ENCODE data around the gene MFSD12.

Gene MFSD12

GRCh38 chr19:3593156-3593555, 35.8 kb upstream of the MFSD12 start:
- H2BK120ac ChIP-seq (ENCODE audit: low read depth, low read length): no peak overlapping the region
- 56% methylated on average over 11 of the region's 11 CpGs for WGBS
- H3K4me2 ChIP-seq (ENCODE audit: low read length, poor library complexity, severe bottlenecking): peak overlapping the region; percentile 11
- peaks cover 0 to 16% of the 10 kb centered on the region in 2 experiments for H3K27me3 ChIP-seq (ENCODE audit: control insufficient read depth in 1 of 2, insufficient read depth in 1 of 2, low read length in 2 of 2)
- no peak for DNase-seq
- H2BK5ac ChIP-seq (ENCODE audit: low read depth, low read length, poor library complexity, severe bottlenecking): no peak overlapping the region
- no peak overlapping the region for H3K18ac ChIP-seq (ENCODE audit: low read depth in 1 of 2, low read length in 2 of 2)
- H4K91ac ChIP-seq (ENCODE audit: low read length): peak overlapping the region; percentile 7
- H4K8ac ChIP-seq (ENCODE audit: low read length): peak overlapping the region; percentile 54
- H3K4me1 ChIP-seq (ENCODE audit: control insufficient read depth, insufficient read depth, low read depth, low read length): no peaks in the 10 kb centered on the region
- H3K4me3 ChIP-seq (ENCODE audit: insufficient read depth in 1 of 2, low read depth in 1 of 2, low read length in 2 of 2): no peak overlapping the region
- no peak overlapping the region for H2AK5ac ChIP-seq (ENCODE audit: low read length, severe bottlenecking)
- H3K23ac ChIP-seq (ENCODE audit: low read length in 2 of 2): peak overlapping the region in 1 of 2 experiments; percentile 34
- peaks cover 0 to 9% of the 10 kb centered on the region in 2 experiments for H3K36me3 ChIP-seq (ENCODE audit: control insufficient read depth in 1 of 2, insufficient read depth in 2 of 2, low read depth in 1 of 2, low read length in 2 of 2)
- no peaks in the 10 kb centered on the region for H3K9me3 ChIP-seq (ENCODE audit: control insufficient read depth, low read length)
- H2BK12ac ChIP-seq (ENCODE audit: low read length in 2 of 2): no peak overlapping the region
- H3K9ac ChIP-seq (ENCODE audit: low read length): no peak overlapping the region
- no peak overlapping the region for H3K4ac ChIP-seq (ENCODE audit: low read depth in 1 of 2, low read length in 2 of 2)
- H3K14ac ChIP-seq (ENCODE audit: low read length in 2 of 2): no peak overlapping the region
- no peak overlapping the region for H3K27ac ChIP-seq (ENCODE audit: low read length, poor library complexity, severe bottlenecking)
- no peaks in the 10 kb centered on the region for H3K79me1 ChIP-seq (replicated peaks; ENCODE audit: low read length, poor library complexity, severe bottlenecking)
- H2AFZ ChIP-seq (ENCODE audit: low read depth, low read length): no peak overlapping the region
- H2BK15ac ChIP-seq (ENCODE audit: low read depth, poor library complexity, severe bottlenecking): no peak overlapping the region

GRCh38 chr19:3591876-3592613, 34.7 kb upstream of the MFSD12 start:
- H2AFZ ChIP-seq (ENCODE audit: low read depth, low read length): no peak overlapping the region
- H3K4ac ChIP-seq (ENCODE audit: low read depth in 1 of 2, low read length in 2 of 2): no peak overlapping the region

GRCh38 chr19:3590991-3591659, 33.7 kb upstream of the MFSD12 start:
- DNase-seq: no peak
- WGBS: 91% methylated on average over 8 of the region's 8 CpGs
- H3K9ac ChIP-seq (ENCODE audit: low read length): no peak overlapping the region

More at GRCh38 chr19:3591876-3592613, 34.7 kb upstream of the MFSD12 start:
- no peaks in the 10 kb centered on the region for H3K9me3 ChIP-seq (ENCODE audit: control insufficient read depth, low read length)
- no peak overlapping the region for H3K23ac ChIP-seq (ENCODE audit: low read length in 2 of 2)
- peaks cover 0 to 16% of the 10 kb centered on the region in 2 experiments for H3K27me3 ChIP-seq (ENCODE audit: control insufficient read depth in 1 of 2, insufficient read depth in 1 of 2, low read length in 2 of 2)
- H3K79me1 ChIP-seq (replicated peaks; ENCODE audit: low read length, poor library complexity, severe bottlenecking): no peaks in the 10 kb centered on the region
- no peak overlapping the region for H2BK12ac ChIP-seq (ENCODE audit: low read length in 2 of 2)
- H2BK5ac ChIP-seq (ENCODE audit: low read depth, low read length, poor library complexity, severe bottlenecking): no peak overlapping the region
- no peak overlapping the region for H3K27ac ChIP-seq (ENCODE audit: low read length, poor library complexity, severe bottlenecking)
- no peak overlapping the region for H2BK120ac ChIP-seq (ENCODE audit: low read depth, low read length)
- no peak overlapping the region for H4K8ac ChIP-seq (ENCODE audit: low read length)
- H3K14ac ChIP-seq (ENCODE audit: low read length in 2 of 2): no peak overlapping the region
- no peak overlapping the region for H3K4me2 ChIP-seq (ENCODE audit: low read length, poor library complexity, severe bottlenecking)
- H2BK15ac ChIP-seq (ENCODE audit: low read depth, poor library complexity, severe bottlenecking): no peak overlapping the region
- H3K4me3 ChIP-seq (ENCODE audit: insufficient read depth in 1 of 2, low read depth in 1 of 2, low read length in 2 of 2): no peak overlapping the region
- H3K36me3 ChIP-seq (ENCODE audit: control insufficient read depth in 1 of 2, insufficient read depth in 2 of 2, low read depth in 1 of 2, low read length in 2 of 2): peaks cover 0 to 9% of the 10 kb centered on the region in 2 experiments
- no peak for DNase-seq
- WGBS: 84% methylated on average over 9 of the region's 9 CpGs
- no peak overlapping the region for H4K91ac ChIP-seq (ENCODE audit: low read length)
- H3K18ac ChIP-seq (ENCODE audit: low read depth in 1 of 2, low read length in 2 of 2): no peak overlapping the region
- H2AK5ac ChIP-seq (ENCODE audit: low read length, severe bottlenecking): no peak overlapping the region
- H3K9ac ChIP-seq (ENCODE audit: low read length): no peak overlapping the region
- no peaks in the 10 kb centered on the region for H3K4me1 ChIP-seq (ENCODE audit: control insufficient read depth, insufficient read depth, low read depth, low read length)

DNA sequence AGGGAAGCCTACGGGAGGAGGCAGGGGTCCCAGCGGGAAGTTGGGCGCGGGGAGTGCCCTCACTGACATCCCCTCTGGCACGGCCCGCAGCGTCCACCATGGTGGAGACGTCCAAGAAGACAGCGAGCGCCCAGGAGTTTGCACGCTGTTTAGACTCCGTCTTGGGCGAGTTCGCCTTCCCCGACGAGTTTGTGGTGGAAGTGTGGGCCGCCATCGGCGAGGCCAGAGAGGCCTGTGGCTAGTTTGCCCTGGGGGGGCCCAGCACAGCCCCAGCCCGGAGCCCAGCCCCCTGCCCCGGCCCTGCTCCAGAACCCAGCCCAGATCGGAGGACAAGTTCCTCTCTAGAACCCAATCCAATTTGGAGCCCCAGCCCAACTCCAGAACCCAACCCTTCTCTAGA, 32.6 kb upstream of the MFSD12 start:
- no peak overlapping the region for H2BK12ac ChIP-seq (ENCODE audit: low read length in 2 of 2)
- WGBS: 96% methylated on average over 22 of the region's 22 CpGs

More at GRCh38 chr19:3590991-3591659, 33.7 kb upstream of the MFSD12 start:
- Histone ChIP-seq H3K14ac (ENCODE audit: low read length in 2 of 2) (no peak overlapping the region), H2BK120ac (ENCODE audit: low read depth, low read length) (no peak overlapping the region), H3K4ac (ENCODE audit: low read depth in 1 of 2, low read length in 2 of 2) (no peak overlapping the region), H2BK5ac (ENCODE audit: low read depth, low read length, poor library complexity, severe bottlenecking) (no peak overlapping the region), H3K23ac (ENCODE audit: low read length in 2 of 2) (no peak overlapping the region), H2BK15ac (ENCODE audit: low read depth, poor library complexity, severe bottlenecking) (no peak overlapping the region), H3K27ac (ENCODE audit: low read length, poor library complexity, severe bottlenecking) (no peak overlapping the region), H3K27me3 (ENCODE audit: control insufficient read depth in 1 of 2, insufficient read depth in 1 of 2, low read length in 2 of 2) (peaks cover 0 to 25% of the 10 kb centered on the region in 2 experiments), H4K91ac (ENCODE audit: low read length) (no peak overlapping the region), H2AK5ac (ENCODE audit: low read length, severe bottlenecking) (no peak overlapping the region), H3K4me3 (ENCODE audit: insufficient read depth in 1 of 2, low read depth in 1 of 2, low read length in 2 of 2) (no peak overlapping the region), H2AFZ (ENCODE audit: low read depth, low read length) (no peak overlapping the region), H3K18ac (ENCODE audit: low read depth in 1 of 2, low read length in 2 of 2) (no peak overlapping the region), H3K9me3 (ENCODE audit: control insufficient read depth, low read length) (no peaks in the 10 kb centered on the region), H4K8ac (ENCODE audit: low read length) (no peak overlapping the region), H3K4me1 (ENCODE audit: control insufficient read depth, insufficient read depth, low read depth, low read length) (no peaks in the 10 kb centered on the region), H2BK12ac (ENCODE audit: low read length in 2 of 2) (no peak overlapping the region), H3K79me1 (replicated peaks; ENCODE audit: low read length, poor library complexity, severe bottlenecking) (no peaks in the 10 kb centered on the region), H3K36me3 (ENCODE audit: control insufficient read depth in 1 of 2, insufficient read depth in 2 of 2, low read depth in 1 of 2, low read length in 2 of 2) (peaks cover 0 to 9% of the 10 kb centered on the region in 2 experiments), H3K4me2 (ENCODE audit: low read length, poor library complexity, severe bottlenecking) (no peak overlapping the region)

More for the DNA sequence above, 32.6 kb upstream of the MFSD12 start:
- Histone ChIP-seq H3K18ac (ENCODE audit: low read depth in 1 of 2, low read length in 2 of 2) (no peak overlapping the region), H2AFZ (ENCODE audit: low read depth, low read length) (no peak overlapping the region), H3K36me3 (ENCODE audit: control insufficient read depth in 1 of 2, insufficient read depth in 2 of 2, low read depth in 1 of 2, low read length in 2 of 2) (peaks cover 0 to 2% of the 10 kb centered on the region in 2 experiments), H3K23ac (ENCODE audit: low read length in 2 of 2) (no peak overlapping the region), H3K4me2 (ENCODE audit: low read length, poor library complexity, severe bottlenecking) (no peak overlapping the region), H3K27ac (ENCODE audit: low read length, poor library complexity, severe bottlenecking) (no peak overlapping the region), H3K14ac (ENCODE audit: low read length in 2 of 2) (no peak overlapping the region), H2BK120ac (ENCODE audit: low read depth, low read length) (no peak overlapping the region), H4K91ac (ENCODE audit: low read length) (no peak overlapping the region), H3K4me3 (ENCODE audit: insufficient read depth in 1 of 2, low read depth in 1 of 2, low read length in 2 of 2) (no peak overlapping the region), H4K8ac (ENCODE audit: low read length) (no peak overlapping the region), H3K4ac (ENCODE audit: low read depth in 1 of 2, low read length in 2 of 2) (no peak overlapping the region), H3K9me3 (ENCODE audit: control insufficient read depth, low read length) (no peaks in the 10 kb centered on the region), H3K9ac (ENCODE audit: low read length) (no peak overlapping the region), H2BK15ac (ENCODE audit: low read depth, poor library complexity, severe bottlenecking) (no peak overlapping the region), H2BK5ac (ENCODE audit: low read depth, low read length, poor library complexity, severe bottlenecking) (no peak overlapping the region), H3K27me3 (ENCODE audit: control insufficient read depth in 1 of 2, insufficient read depth in 1 of 2, low read length in 2 of 2) (peaks cover 5 to 31% of the 10 kb centered on the region in 2 experiments), H3K4me1 (ENCODE audit: control insufficient read depth, insufficient read depth, low read depth, low read length) (peaks cover 10% of the 10 kb centered on the region), H3K79me1 (replicated peaks; ENCODE audit: low read length, poor library complexity, severe bottlenecking) (no peaks in the 10 kb centered on the region), H2AK5ac (ENCODE audit: low read length, severe bottlenecking) (no peak overlapping the region)
- DNase-seq: no peak
